Thoracic aorta (tissue), 2 donors: ENCODE data around the gene PADI3. TPM values are rescaled to one million over a fixed set of nuclear protein-coding genes. Genes with fewer than 3 reads are reported as not detected.

Source experiments
- ATAC-seq: fragments of 150-250 bp; one replicate; pipeline ENCODE4 v1.8.0; 2017; ENCODE audit warnings: low read depth; ENCODE audit not compliant: insufficient number of reproducible peaks, low FRiP score
- DNase-seq: peaks from one replicate; pipeline ENCODE4 v3.0.0-alpha.2; 2020; ENCODE audit warnings: low spot score
- H3K27ac ChIP-seq, 2 donors: fragments of 200-600 bp; sonication (generic); 1 replicate in 1 of 2; 2 replicates in 1 of 2; pipeline ENCODE4 v1.5.1; 2016; ENCODE audit warnings: mild to moderate bottlenecking in 2 of 2, moderate library complexity in 2 of 2
- H3K27me3 ChIP-seq: fragments of 200-600 bp; sonication (generic); replicated peaks from 2 replicates; pipeline ENCODE4 v1.6.0; 2016; ENCODE audit warnings: mild to moderate bottlenecking; ENCODE audit not compliant: insufficient read depth
- H3K36me3 ChIP-seq: fragments of 200-600 bp; sonication (generic); one replicate; pipeline ENCODE4 v1.5.1; 2016
- H3K4me1 ChIP-seq, 2 donors: fragments of 200-600 bp; sonication (generic); 1 replicate in 1 of 2; 2 replicates in 1 of 2; pipeline versions ENCODE4 v1.5.1 to v1.6.0; 2016; ENCODE audit warnings: low read depth in 2 of 2, mild to moderate bottlenecking in 1 of 2; ENCODE audit not compliant: control insufficient read depth in 1 of 2
- H3K4me3 ChIP-seq: fragments of 200-600 bp; sonication (generic); 2 replicates; pipeline ENCODE4 v1.5.1; 2016; ENCODE audit warnings: mild to moderate bottlenecking
- H3K9me3 ChIP-seq: fragments of 200-600 bp; sonication (generic); 2 replicates; pipeline ENCODE4 v1.5.1; 2016
- CTCF ChIP-seq: fragments of 200-600 bp; sonication (generic); IDR thresholded peaks from one replicate; pipeline ENCODE4 v1.5.1; 2019; ENCODE audit warnings: antibody characterized with exemption
- total RNA-seq, 2 donors: library from RNA; depleted of rRNA; stranded (reverse); fragments of >200 nt; gene quantifications; one replicate each; pipeline versions ENCODE4 v1.1.0 to v1.2.3, GENCODE V29; 2016

PADI3 gene
- total RNA-seq, 2 donors from 2014 or later, result not detected

DNA sequence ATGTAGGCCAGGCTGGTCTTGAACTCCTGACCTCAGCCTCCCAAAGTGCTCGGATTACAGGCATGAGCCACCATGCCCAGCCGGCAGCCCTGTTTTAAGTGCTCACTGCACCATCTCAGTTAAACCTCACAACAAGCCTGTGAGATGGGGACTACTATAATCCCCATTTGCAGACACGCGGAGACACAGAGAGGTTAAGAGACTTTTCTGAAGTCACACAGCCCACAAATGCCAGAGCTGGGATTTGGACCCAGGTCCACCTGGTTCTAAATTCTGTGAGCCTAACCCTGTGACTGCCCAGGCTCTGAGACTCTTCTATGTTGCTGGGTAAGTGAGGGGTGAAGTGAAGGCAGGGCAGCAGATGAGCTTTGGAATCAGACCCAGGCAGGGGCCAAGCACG lies 37.5 kb upstream of the PADI3 start:
- ATAC-seq, result no peak
- H3K9me3 ChIP-seq, result no peaks in the 10 kb centered on the region
- no peaks in the 10 kb centered on the region for H3K36me3 ChIP-seq
- no peak overlapping the region for H3K27ac ChIP-seq
- no peak overlapping the region for H3K4me3 ChIP-seq
- no peaks in the 10 kb centered on the region for H3K27me3 ChIP-seq
- no peak for TF ChIP-seq CTCF
- no peak for DNase-seq
- H3K4me1 ChIP-seq, result no peaks in the 10 kb centered on the region

DNA sequence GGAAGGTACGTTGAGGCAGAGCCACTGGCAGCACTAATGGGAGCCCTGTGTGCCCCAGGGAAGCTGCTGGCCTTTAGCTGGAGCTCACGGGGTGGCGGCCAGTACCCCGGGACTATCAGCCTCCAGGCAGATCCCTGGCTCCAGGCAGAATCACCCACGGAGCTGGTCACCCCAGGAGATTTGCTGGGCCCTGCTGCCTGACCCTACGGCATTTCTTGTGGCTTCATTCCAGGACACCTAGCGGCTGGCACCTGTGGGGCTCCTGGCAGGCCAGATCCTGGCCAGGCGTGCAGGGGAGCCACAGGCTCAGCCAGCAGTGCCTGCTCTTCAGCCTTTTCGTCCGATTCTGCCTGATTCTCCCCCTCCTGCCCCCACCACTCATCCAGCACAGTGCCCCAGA lies 36.9 kb upstream of the PADI3 start:
- ATAC-seq, result no peak

GRCh38 chr1:17212487-17213121 lies 36.3 kb upstream of the PADI3 start:
- no peak overlapping the region for H3K4me3 ChIP-seq
- ATAC-seq (no peak), DNase-seq (no peak)
- TF ChIP-seq CTCF, result no peak
- no peak overlapping the region for H3K27ac ChIP-seq
- H3K4me1 ChIP-seq, result no peaks in the 10 kb centered on the region
- H3K27me3 ChIP-seq, result no peaks in the 10 kb centered on the region
- no peaks in the 10 kb centered on the region for H3K36me3 ChIP-seq
- H3K9me3 ChIP-seq, result no peaks in the 10 kb centered on the region

More for the DNA sequence above, 36.9 kb upstream of the PADI3 start:
- TF ChIP-seq CTCF, result no peak
- Histone ChIP-seq H3K4me1 (no peaks in the 10 kb centered on the region), H3K27me3 (no peaks in the 10 kb centered on the region), H3K9me3 (no peaks in the 10 kb centered on the region), H3K36me3 (no peaks in the 10 kb centered on the region), H3K27ac (no peak overlapping the region), H3K4me3 (no peak overlapping the region)
- DNase-seq, result no peak

DNA sequence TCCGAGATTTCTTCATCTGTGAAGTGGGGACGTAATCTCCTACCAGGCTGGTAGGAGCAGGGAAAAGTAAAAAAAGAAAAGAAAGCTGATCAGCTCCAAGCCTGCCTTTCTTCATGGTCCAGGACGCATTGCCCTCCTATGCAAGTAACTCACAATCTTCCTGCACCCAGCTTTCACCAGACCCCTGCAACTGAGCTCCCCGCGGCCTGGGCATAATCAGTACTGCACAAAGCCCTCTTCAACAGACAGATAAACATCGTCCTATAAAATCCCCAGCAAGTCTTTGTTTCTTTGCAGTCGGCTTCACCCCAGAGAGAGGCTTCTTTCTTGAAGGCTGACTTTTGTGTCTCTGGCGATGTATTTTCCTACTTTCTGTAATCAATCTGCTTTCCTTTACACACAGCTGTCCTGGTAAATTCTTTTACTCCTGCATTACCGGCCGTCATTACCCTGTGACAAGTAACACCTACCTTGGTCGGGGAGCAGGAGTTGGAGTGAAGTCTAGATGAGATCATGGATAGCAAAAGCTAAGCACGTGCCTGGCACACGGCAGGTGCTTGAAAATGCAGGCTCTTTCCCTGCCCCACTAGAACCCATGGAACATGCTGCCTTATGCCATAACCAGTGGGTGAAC lies 35.6 kb upstream of the PADI3 start:
- no peak overlapping the region for H3K4me3 ChIP-seq
- DNase-seq (no peak), ATAC-seq (no peak)
- no peaks in the 10 kb centered on the region for H3K27me3 ChIP-seq
- no peak for TF ChIP-seq CTCF
- H3K4me1 ChIP-seq, result no peaks in the 10 kb centered on the region
- H3K27ac ChIP-seq, result no peak overlapping the region
- H3K36me3 ChIP-seq, result no peaks in the 10 kb centered on the region
- no peaks in the 10 kb centered on the region for H3K9me3 ChIP-seq

- Histone ChIP-seq H3K36me3 (no peaks in the 10 kb centered on the region), H3K4me3 (no peak overlapping the region), H3K4me1 (no peaks in the 10 kb centered on the region), H3K9me3 (no peaks in the 10 kb centered on the region), H3K27me3 (no peaks in the 10 kb centered on the region), H3K27ac (no peak overlapping the region)
- ATAC-seq (no peak), DNase-seq (no peak)
- TF ChIP-seq CTCF, result no peak
Observed at GRCh38 chr1:17213782-17214148, 35.1 kb upstream of the PADI3 start.
